HFFc6 (cell line): Measurements from ENCODE around the gene SSRP1. TPM values are rescaled to one million over a fixed set of nuclear protein-coding genes. Genes with fewer than 3 reads are reported as not detected.

Source experiments
- DNase-seq: peaks from one replicate; pipeline ENCODE4 v3.0.0-alpha.2; 2018
- H3K27ac Mint-ChIP-seq: 2 replicates; pipeline ENCODE4 v1.8.0; 2020; ENCODE audit warnings: mild to moderate bottlenecking, mixed read lengths
- H3K27me3 Mint-ChIP-seq: 2 replicates; pipeline ENCODE4 v1.8.0; 2021; ENCODE audit warnings: mild to moderate bottlenecking, moderate library complexity, mixed read lengths; ENCODE audit not compliant: insufficient read depth
- H3K36me3 Mint-ChIP-seq: 2 replicates; pipeline ENCODE4 v1.8.0; 2021; ENCODE audit warnings: low read depth, mixed read lengths
- H3K4me1 Mint-ChIP-seq: 2 replicates; pipeline ENCODE4 v1.8.0; 2020; ENCODE audit warnings: low read depth, mixed read lengths
- H3K4me3 Mint-ChIP-seq: 2 replicates; pipeline ENCODE4 v1.8.0; 2020; ENCODE audit warnings: mild to moderate bottlenecking, moderate library complexity, mixed read lengths
- H3K9me3 Mint-ChIP-seq: 2 replicates; pipeline ENCODE4 v1.8.0; 2020; ENCODE audit warnings: mild to moderate bottlenecking, mixed read lengths
- CTCF ChIP-seq: fragments of 200-600 bp; sonication (generic); IDR thresholded peaks from 2 replicates; pipeline ENCODE4 v1.5.0; 2021; ENCODE audit warnings: antibody characterized with exemption, mild to moderate bottlenecking
- total RNA-seq, 6 experiments: library from RNA; stranded (reverse); fragmentation: NEBNext Ultra II Directional; extraction: Animal tissue kit (Norgen Biotek cat#: 25700); gene quantifications; 2 replicates in 1 of 6; 3 replicates in 5 of 6; pipeline ENCODE4 v1.2.3, GENCODE V29; 2021

The SSRP1 gene
- total RNA-seq, 6 experiments from 2014 or later: 84.0 to 141 (median 133) TPM

DNA sequence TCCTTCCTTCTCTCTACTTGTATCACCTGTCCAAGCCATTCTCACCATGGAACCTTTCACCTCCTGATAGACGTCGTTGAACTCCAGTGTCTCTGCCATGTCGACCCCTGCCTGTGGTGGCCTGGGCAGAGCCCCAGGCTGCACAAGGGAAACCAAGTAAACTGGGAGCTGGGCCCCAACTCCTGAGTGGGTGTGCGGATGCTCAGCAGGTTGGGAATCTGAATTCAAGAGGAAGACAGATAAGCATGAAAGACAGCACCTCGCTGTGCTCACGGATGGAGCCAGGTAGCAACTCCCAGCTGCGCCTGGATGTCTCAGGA, 709 bp downstream of the SSRP1 start:
- no peak for DNase-seq
- Mint-ChIP-seq H3K4me3 (peak overlapping the region; percentile 98), H3K36me3 (peaks cover 34% of the 10 kb centered on the region), H3K9me3 (no peaks in the 10 kb centered on the region), H3K27me3 (peaks cover under 1% of the 10 kb centered on the region), H3K4me1 (peaks cover 24% of the 10 kb centered on the region), H3K27ac (peak overlapping the region; percentile 96)
- no peak for TF ChIP-seq CTCF

DNA sequence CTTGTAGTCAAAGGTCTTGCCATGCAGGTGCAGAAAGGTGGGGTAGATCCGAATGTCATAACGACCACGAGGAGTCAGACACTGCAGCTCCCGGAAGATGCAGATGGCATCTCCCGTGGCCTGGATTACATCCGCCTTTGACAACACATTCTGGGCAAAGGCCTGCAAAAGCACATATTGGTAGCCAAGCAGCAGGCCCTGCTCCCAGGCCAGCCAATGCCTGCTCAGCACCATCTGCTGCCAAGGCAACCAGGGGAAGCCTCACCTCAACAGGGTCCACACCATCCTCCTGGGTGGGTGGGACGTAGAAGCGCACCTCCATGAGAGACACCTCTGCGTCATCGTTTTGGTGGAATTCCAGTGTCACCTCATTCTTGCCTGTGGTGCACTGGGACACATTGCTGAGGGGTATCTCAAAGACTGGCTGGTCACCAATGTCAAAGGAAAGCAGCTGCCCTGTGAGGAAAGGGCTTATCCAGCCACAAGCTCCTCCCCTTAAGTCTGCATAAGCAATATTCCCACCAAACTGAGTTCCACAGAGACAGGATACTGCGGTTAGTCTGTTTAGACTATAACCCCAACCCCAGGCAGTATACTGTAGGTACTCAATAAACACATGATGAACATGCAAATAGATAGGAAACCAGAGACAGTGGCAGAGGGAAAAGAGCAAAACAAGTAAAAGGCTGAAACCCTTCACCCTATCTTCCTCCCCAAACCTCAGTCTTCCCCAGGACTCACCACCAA, 2.8 kb downstream of the SSRP1 start:
- no peak for TF ChIP-seq CTCF
- Mint-ChIP-seq H3K27me3 (no peaks in the 10 kb centered on the region; the same call in 1 of the 2 replicates), H3K27ac (no peak overlapping the region), H3K4me1 (peaks cover 24% of the 10 kb centered on the region), H3K9me3 (no peaks in the 10 kb centered on the region), H3K4me3 (no peak overlapping the region), H3K36me3 (peaks cover 49% of the 10 kb centered on the region)
- no peak for DNase-seq

DNA sequence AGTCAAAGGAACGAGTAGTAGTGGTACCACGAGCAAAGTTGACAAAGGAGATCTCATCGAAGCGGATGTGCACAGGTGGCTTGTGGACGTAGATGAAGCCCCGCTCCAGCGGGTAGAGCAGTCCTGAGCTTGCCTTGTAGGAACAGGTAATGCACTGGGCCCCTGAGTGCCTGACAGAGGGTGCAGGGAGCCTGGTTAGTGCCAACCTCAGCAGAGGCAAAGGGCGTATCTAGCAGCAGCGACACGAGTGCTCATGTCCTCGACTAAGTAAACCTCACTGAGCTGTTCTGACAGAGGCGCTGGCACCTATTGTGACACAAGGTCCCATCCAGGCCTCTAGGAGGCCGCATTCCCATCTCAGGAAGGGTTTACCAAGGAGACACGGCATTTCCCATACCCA, 4.0 kb downstream of the SSRP1 start:
- TF ChIP-seq CTCF: no peak
- Mint-ChIP-seq H3K27me3 (no peaks in the 10 kb centered on the region; the same call in 1 of the 2 replicates), H3K4me3 (no peak overlapping the region)

DNA sequence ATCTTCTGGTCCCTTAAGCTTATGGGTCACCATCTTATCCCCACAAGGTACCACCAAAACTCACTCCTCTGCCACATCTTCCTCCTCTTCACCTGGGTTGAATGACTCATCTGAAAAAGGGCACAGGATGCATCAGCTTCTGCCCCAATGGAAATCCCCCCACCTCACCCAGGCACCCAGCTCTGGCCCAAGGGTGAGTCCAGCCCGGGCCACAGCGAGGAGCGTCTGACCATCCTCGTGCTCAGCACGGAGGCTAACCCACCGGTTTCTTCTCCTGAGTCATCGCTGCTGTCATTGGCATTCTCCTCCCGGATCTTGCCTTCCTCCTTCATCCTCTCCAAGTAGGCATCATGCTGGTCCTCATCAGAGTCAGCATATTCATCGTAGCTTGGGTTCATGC, 5.7 kb downstream of the SSRP1 start:
- TF ChIP-seq CTCF: no peak
- Mint-ChIP-seq H3K9me3 (no peaks in the 10 kb centered on the region), H3K27me3 (peaks cover 5% of the 10 kb centered on the region; the same call in 1 of the 2 replicates), H3K27ac (no peak overlapping the region), H3K36me3 (peaks cover 67% of the 10 kb centered on the region), H3K4me1 (peaks cover 41% of the 10 kb centered on the region), H3K4me3 (no peak overlapping the region)
- no peak for DNase-seq

More for the DNA sequence above, 4.0 kb downstream of the SSRP1 start:
- Mint-ChIP-seq H3K36me3 (peaks cover 60% of the 10 kb centered on the region), H3K27ac (no peak overlapping the region), H3K4me1 (peaks cover 35% of the 10 kb centered on the region), H3K9me3 (no peaks in the 10 kb centered on the region)
- no peak for DNase-seq

DNA sequence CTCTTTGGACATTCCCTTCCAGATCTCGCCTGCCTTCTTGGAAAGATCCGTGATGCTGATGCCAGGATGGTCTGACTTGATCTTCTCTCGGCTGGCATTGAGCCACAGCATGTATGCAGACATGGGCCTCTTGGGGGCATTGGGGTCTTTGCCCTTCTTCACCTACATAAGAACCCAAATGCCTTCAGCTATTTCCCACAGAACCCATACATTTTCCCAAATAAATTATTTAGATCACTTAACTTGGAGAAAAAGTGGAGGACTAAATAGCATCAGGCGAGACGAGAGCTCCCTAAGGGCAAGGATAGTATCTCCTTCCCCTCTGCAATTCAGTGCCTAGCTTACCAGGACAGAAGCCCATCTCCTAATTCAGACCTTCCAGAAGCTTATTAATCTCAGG, 8.0 kb downstream of the SSRP1 start:
- peak overlapping the region; percentile 97 for H3K27ac Mint-ChIP-seq
- DNase-seq: no peak
- H3K4me3 Mint-ChIP-seq: no peak overlapping the region; the same call in 1 of the 2 replicates
- peaks cover 38% of the 10 kb centered on the region for H3K4me1 Mint-ChIP-seq
- TF ChIP-seq CTCF: no peak
- H3K36me3 Mint-ChIP-seq: peaks cover 54% of the 10 kb centered on the region
- peaks cover 5% of the 10 kb centered on the region; the same call in 1 of the 2 replicates for H3K27me3 Mint-ChIP-seq
- H3K9me3 Mint-ChIP-seq: no peaks in the 10 kb centered on the region
